T-cell (primary cell): ENCODE data around the gene LRRC40. TPM values are rescaled to one million over a fixed set of nuclear protein-coding genes. Genes with fewer than 3 reads are reported as not detected.

Source experiments
- ATAC-seq, 4 experiments: fragments of 200-7000 bp in 3 of 4; fragments of 150-1000 bp in 1 of 4; cut with Tn5 transposase; replicated peaks in 1 of 4; 1 replicate in 3 of 4; 2 replicates in 1 of 4; pipeline ENCODE4 v1.10.0; 2021; ENCODE audit warnings: moderate library complexity in 3 of 4, mild to moderate bottlenecking in 2 of 4, moderate number of reproducible peaks in 1 of 4
- CTCF ChIA-PET, 2 donors: fragments of 300-600 bp; sonication (Branson Sonifier 250); formaldehyde crosslinking; loops; one replicate each; lab custom pipeline; 2022; ENCODE audit warnings: antibody characterized with exemption in 2 of 2; lab: Charles Lee
- POLR2A ChIA-PET, 2 donors: fragments of 300-600 bp; sonication (Branson Sonifier 250); formaldehyde crosslinking; loops; one replicate each; lab custom pipeline; 2022; ENCODE audit warnings: antibody characterized with exemption in 2 of 2; lab: Charles Lee
- DNase-seq, 35 experiments: peaks; one replicate each; pipeline versions ENCODE4 v3.0.0 to v3.0.0-alpha.2; 2013 to 2023
- H3K27ac ChIP-seq: one replicate; pipeline ENCODE4 v1.5.1; 2013; ENCODE audit warnings: low read length
- H3K27me3 ChIP-seq, 2 experiments: replicated peaks in 1 of 2; 1 replicate in 1 of 2; 2 replicates in 1 of 2; pipeline versions ENCODE4 v1.6.1 to v1.7.0; 2013; ENCODE audit warnings: low read length in 1 of 2, mixed read lengths in 1 of 2; ENCODE audit not compliant: control insufficient read depth in 2 of 2, insufficient read depth in 2 of 2; ENCODE audit errors: extremely low read depth in 1 of 2
- H3K36me3 ChIP-seq, 2 donors: 1 replicate in 1 of 2; 2 replicates in 1 of 2; pipeline versions ENCODE4 v1.6.1 to v1.7.0; 2013; ENCODE audit warnings: low read length in 1 of 2; ENCODE audit not compliant: control insufficient read depth in 2 of 2, insufficient read depth in 1 of 2; ENCODE audit errors: extremely low read depth in 1 of 2
- H3K4me1 ChIP-seq, 2 experiments: 1 replicate in 1 of 2; 2 replicates in 1 of 2; pipeline versions ENCODE4 v1.6.1 to v1.7.0; 2013; ENCODE audit warnings: low read length in 2 of 2, mixed read lengths in 1 of 2; ENCODE audit not compliant: insufficient read depth in 2 of 2, control insufficient read depth in 1 of 2; ENCODE audit errors: extremely low read depth in 1 of 2
- H3K4me3 ChIP-seq, 2 donors: 1 replicate in 1 of 2; 2 replicates in 1 of 2; pipeline versions ENCODE4 v1.5.1 to v1.7.0; 2013; ENCODE audit warnings: mild to moderate bottlenecking in 2 of 2, low read length in 1 of 2, moderate library complexity in 1 of 2; ENCODE audit not compliant: control insufficient read depth in 1 of 2; ENCODE audit errors: extremely low read depth in 1 of 2
- H3K9me3 ChIP-seq: 2 replicates; pipeline ENCODE4 v1.7.0; 2013
- H3K27ac Mint-ChIP-seq, 2 donors: one replicate each; pipeline ENCODE4 v1.8.0; 2020 to 2021; ENCODE audit warnings: mild to moderate bottlenecking in 2 of 2, mixed read lengths in 2 of 2
- H3K27me3 Mint-ChIP-seq, 2 donors: one replicate each; pipeline ENCODE4 v1.8.0; 2021 to 2022; ENCODE audit warnings: mixed read lengths in 2 of 2
- H3K36me3 Mint-ChIP-seq: one replicate; pipeline ENCODE4 v1.8.0; 2021; ENCODE audit warnings: mixed read lengths
- H3K4me1 Mint-ChIP-seq, 3 donors: one replicate each; pipeline ENCODE4 v1.8.0; 2020 to 2022; ENCODE audit warnings: mixed read lengths in 3 of 3, mild to moderate bottlenecking in 1 of 3
- H3K4me3 Mint-ChIP-seq, 3 donors: one replicate each; pipeline ENCODE4 v1.8.0; 2020 to 2022; ENCODE audit warnings: mild to moderate bottlenecking in 3 of 3, mixed read lengths in 3 of 3, moderate library complexity in 3 of 3
- H3K9me3 Mint-ChIP-seq, 3 donors: one replicate each; pipeline ENCODE4 v1.8.0; 2020 to 2022; ENCODE audit warnings: mixed read lengths in 3 of 3
- WGBS: methylation state at CpG from one replicate; pipeline ENCODE4 v1.1.5; 2013; ENCODE audit warnings: missing lambda C conversion rate; ENCODE audit not compliant: insufficient coverage; 5-methylcytosine and 5-hydroxymethylcytosine counted together
- total RNA-seq, 35 experiments: library from RNA in 6 of 35; stranded (reverse) in 6 of 35; fragments of 120-200 nt in 1 of 35; gene quantifications; one replicate each; pipeline versions ENCODE4 v1.2.1 to v1.2.4 and lab custom pipeline; 2013 to 2026

The LRRC40 gene
- total RNA-seq, 5 donors from 2014 or later (not counting 1 experiment from before 2014, with no cell fraction given): 9.7 to 11.3 (median 10.8) TPM

DNA sequence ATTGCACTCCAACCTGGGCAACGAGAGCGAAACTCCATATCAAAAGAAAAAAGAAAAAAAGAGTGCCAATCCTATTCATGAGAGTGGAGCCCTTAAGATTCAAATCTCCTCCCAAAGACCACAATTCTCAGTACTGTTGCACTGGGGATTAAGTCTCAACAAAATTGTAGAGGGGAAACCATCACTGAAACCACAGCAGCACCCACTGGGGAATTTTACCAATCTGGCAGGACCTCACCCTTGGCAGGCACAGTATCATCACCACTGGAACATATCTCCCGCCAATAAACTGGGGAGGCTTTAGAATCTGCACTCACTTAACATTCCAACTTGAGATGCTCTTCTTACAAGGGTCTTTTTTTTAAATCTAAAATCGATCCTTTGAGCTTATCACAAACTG is 41.0 kb downstream of the LRRC40 start:
- peaks cover 0 to 18% of the 10 kb centered on the region in 2 donors for H3K36me3 ChIP-seq

DNA sequence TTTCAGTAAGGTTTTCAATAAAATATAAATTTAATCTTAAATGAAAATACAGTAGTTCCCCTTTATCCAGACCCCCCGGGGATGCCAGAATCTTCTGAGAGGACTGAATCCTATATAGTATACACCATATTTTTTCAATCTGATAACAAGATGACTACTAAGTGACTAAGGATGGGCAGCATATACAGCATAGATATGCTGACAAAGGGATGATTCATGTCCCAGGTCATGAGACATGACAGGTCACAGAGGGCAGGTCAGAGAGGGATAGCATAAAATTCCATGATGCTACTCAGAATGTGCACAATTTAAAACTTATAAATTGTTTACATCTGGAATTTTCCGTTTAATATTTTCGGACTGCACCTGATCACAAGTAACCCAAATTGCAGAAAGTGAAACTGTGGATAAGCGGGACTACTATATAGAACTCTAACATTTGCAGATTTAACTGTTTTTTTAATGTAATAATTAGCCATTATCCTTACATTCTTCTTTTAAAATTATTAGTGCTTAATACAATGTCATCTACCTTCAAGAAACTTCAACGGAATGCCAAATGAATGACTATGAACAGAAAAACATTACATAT is 48.8 kb downstream of the LRRC40 start:
- Histone ChIP-seq H3K27me3 (no peaks in the 10 kb centered on the region), H3K36me3 (peaks cover 0 to 5% of the 10 kb centered on the region in 2 donors), H3K4me1 (no peaks in the 10 kb centered on the region), H3K4me3 (no peak overlapping the region), H3K9me3 (no peaks in the 10 kb centered on the region), H3K27ac (no peak overlapping the region)
- DNase-seq (no peak), ATAC-seq (no peak)
- ChIA-PET CTCF (no interaction called here), POLR2A (no interaction called here)
- WGBS: no CpG with 5 or more reads among the region's 5 CpGs
- H3K9me3 Mint-ChIP-seq: no peaks in the 10 kb centered on the region
- peaks cover 25% of the 10 kb centered on the region for H3K36me3 Mint-ChIP-seq
- H3K27ac Mint-ChIP-seq: no peak overlapping the region
- H3K27me3 Mint-ChIP-seq: no peaks in the 10 kb centered on the region
- H3K4me1 Mint-ChIP-seq: no peaks in the 10 kb centered on the region
- no peak overlapping the region for H3K4me3 Mint-ChIP-seq

More for the DNA sequence above, 41.0 kb downstream of the LRRC40 start:
- POLR2A ChIA-PET: interaction anchor here in 1 of 2 donors (0.6 kb wide), 1 partner anchor 246 kb away, joined by 3 read pairs; no protein-coding TSS in a partner anchor
- Mint-ChIP-seq H3K27me3 (no peaks in the 10 kb centered on the region), H3K27ac (no peak overlapping the region), H3K9me3 (no peaks in the 10 kb centered on the region), H3K4me3 (no peak overlapping the region), H3K4me1 (peaks cover 0 to 1% (median 0%) of the 10 kb centered on the region in 3 donors), H3K36me3 (peaks cover 53% of the 10 kb centered on the region)
- H3K4me1 ChIP-seq: no peaks in the 10 kb centered on the region
- no peak overlapping the region for H3K27ac ChIP-seq
- no peak for ATAC-seq
- no peaks in the 10 kb centered on the region for H3K27me3 ChIP-seq
- no peaks in the 10 kb centered on the region for H3K9me3 ChIP-seq
- WGBS: no CpG with 5 or more reads among the region's 4 CpGs
- CTCF ChIA-PET: no interaction called here
- no peak for DNase-seq
- no peak overlapping the region for H3K4me3 ChIP-seq

DNA sequence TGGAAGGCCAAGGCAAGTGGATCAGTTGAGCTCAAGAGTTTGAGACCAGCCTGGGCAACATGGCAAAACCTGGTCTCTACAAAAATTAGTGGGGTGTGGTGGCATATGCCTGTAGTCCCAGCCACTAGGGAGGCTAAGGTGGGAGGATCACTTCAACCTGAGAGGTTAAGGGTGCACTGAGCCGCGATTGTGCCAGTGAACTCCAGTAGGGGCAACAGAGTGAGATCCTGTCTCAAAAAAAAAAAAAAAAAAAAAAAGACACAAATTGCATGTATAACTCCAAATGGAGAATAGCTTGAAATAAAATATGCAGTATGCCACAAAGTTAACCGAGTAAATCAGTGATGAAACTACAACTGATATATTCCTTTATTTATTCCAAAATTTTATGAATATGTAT is 51.6 kb downstream of the LRRC40 start:
- no peaks in the 10 kb centered on the region for H3K27me3 ChIP-seq
- CTCF ChIA-PET: interaction anchor here (0.6 to 0.7 kb wide), 4 partner anchors 11 to 1044 kb away, joined by 4 to 6 read pairs (median 4); no protein-coding TSS in a partner anchor

DNA sequence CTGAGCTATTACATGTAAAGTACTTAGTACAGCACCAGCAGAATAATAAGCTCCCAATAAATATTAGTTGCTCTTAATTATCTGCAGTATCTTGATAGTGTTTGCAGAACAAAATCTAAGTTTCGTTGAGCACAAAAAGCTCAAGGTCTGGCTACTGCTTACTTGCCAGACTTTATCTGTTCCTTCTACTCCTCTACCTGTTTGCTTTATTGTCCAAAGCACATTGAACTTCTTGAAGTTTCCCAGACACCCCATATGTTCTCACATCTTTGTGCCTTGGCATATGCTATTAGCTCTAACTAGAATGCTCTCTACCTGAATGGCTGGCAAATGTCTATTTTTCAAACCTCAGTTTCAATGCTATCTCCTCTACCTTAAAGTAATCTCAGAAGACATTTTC is 54.9 kb downstream of the LRRC40 start:
- DNase-seq (no peak), ATAC-seq (no peak)
- H3K27me3 Mint-ChIP-seq: no peaks in the 10 kb centered on the region
- no peaks in the 10 kb centered on the region for H3K27me3 ChIP-seq
- H3K9me3 Mint-ChIP-seq: no peaks in the 10 kb centered on the region
- no peak overlapping the region for H3K27ac Mint-ChIP-seq
- H3K36me3 ChIP-seq: peaks cover 0 to 23% of the 10 kb centered on the region in 2 donors
- no peak overlapping the region for H3K4me3 Mint-ChIP-seq
- no peaks in the 10 kb centered on the region for H3K4me1 Mint-ChIP-seq
- no peak overlapping the region for H3K27ac ChIP-seq
- no peaks in the 10 kb centered on the region for H3K4me1 ChIP-seq
- H3K9me3 ChIP-seq: no peaks in the 10 kb centered on the region
- 80% methylated on average over 1 of the region's 1 CpG for WGBS
- peaks cover 32% of the 10 kb centered on the region for H3K36me3 Mint-ChIP-seq
- ChIA-PET CTCF (interaction anchor here in 1 of 2 donors (1.9 kb wide), 1 partner anchor 17 kb away, joined by 8 read pairs; no protein-coding TSS in a partner anchor), POLR2A (no interaction called here)
- no peak overlapping the region for H3K4me3 ChIP-seq

More for the DNA sequence above, 51.6 kb downstream of the LRRC40 start:
- no peak for DNase-seq
- ATAC-seq: no peak
- WGBS: no CpG with 5 or more reads among the region's 3 CpGs
- H3K9me3 Mint-ChIP-seq: no peaks in the 10 kb centered on the region
- H3K4me3 Mint-ChIP-seq: no peak overlapping the region
- Histone ChIP-seq H3K4me3 (no peak overlapping the region), H3K27ac (no peak overlapping the region), H3K4me1 (no peaks in the 10 kb centered on the region), H3K36me3 (peaks cover 0 to 14% of the 10 kb centered on the region in 2 donors), H3K9me3 (no peaks in the 10 kb centered on the region)
- no peak overlapping the region for H3K27ac Mint-ChIP-seq
- no peaks in the 10 kb centered on the region for H3K4me1 Mint-ChIP-seq
- peaks cover 19% of the 10 kb centered on the region for H3K36me3 Mint-ChIP-seq
- POLR2A ChIA-PET: interaction anchor here (0.6 to 1.0 kb wide), 3 partner anchors 13 to 73 kb away, joined by 3 to 11 read pairs (median 8); no protein-coding TSS in a partner anchor
- H3K27me3 Mint-ChIP-seq: no peaks in the 10 kb centered on the region

DNA sequence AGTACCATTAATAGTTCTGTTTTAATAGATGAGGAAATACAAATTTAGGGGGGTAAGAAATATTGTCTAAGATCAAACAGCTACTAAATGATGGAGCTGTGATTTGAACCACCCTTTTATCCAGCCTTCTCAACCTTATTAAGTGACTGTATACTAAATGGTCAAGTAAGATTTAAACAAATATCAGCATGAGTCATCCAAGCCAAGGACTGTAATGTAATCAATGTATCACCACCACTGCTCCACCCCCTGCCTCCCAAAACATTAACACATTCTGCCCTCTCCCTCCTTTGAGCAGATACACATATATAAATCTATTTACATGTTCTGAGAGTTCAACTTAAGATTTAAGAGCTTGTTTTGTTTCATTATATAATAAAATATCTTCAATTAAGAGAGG is 58.9 kb downstream of the LRRC40 start:
- no peak overlapping the region for H3K27ac Mint-ChIP-seq

DNA sequence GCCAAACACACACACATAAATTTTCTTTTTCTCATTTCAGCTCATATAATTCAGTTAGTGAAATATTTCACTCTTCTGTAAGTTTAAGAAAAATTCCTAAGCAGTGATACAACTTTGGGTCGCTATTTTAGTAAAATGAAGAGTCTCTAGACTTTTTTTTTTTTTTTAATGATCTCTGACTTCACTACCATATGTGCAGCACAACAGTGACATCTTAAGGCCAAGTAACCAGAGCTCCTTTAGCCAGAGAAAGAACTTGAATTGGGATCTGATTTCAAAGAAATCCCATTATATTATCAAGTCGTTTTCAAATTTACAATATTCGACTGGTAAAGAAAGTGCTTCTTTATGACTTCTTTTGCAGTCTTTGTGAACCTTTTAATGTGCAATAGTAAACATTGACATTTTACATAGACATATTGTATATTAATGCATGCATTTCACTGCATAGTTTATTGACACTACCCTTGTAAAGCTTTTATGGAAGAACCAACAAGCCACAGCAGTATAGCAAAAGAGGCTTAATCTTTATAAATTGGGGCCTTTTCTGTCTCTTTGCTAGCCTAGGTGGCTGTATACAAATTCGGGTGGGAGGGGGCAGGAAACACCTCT is 62.2 kb downstream of the LRRC40 start:
- Mint-ChIP-seq H3K4me1 (no peaks in the 10 kb centered on the region), H3K4me3 (no peak overlapping the region), H3K36me3 (peaks cover 12% of the 10 kb centered on the region), H3K9me3 (no peaks in the 10 kb centered on the region), H3K27me3 (no peaks in the 10 kb centered on the region), H3K27ac (no peak overlapping the region)
- Histone ChIP-seq H3K4me3 (no peak overlapping the region), H3K4me1 (no peaks in the 10 kb centered on the region), H3K36me3 (peaks cover 0 to 18% of the 10 kb centered on the region in 2 donors), H3K27me3 (no peaks in the 10 kb centered on the region), H3K9me3 (no peaks in the 10 kb centered on the region), H3K27ac (no peak overlapping the region)
- ChIA-PET POLR2A (no interaction called here), CTCF (interaction anchor here (0.6 to 3.3 kb wide), 4 partner anchors 8 to 363 kb away, joined by 3 to 12 read pairs (median 4); no protein-coding TSS in a partner anchor)
- ATAC-seq: no peak
- DNase-seq: no peak
- no CpG with 5 or more reads among the region's 4 CpGs for WGBS

More for the DNA sequence above, 58.9 kb downstream of the LRRC40 start:
- H3K9me3 ChIP-seq: no peaks in the 10 kb centered on the region
- no peak for DNase-seq
- Mint-ChIP-seq H3K27me3 (no peaks in the 10 kb centered on the region), H3K36me3 (peaks cover 23% of the 10 kb centered on the region), H3K4me1 (no peaks in the 10 kb centered on the region), H3K9me3 (no peaks in the 10 kb centered on the region), H3K4me3 (no peak overlapping the region)
- H3K27me3 ChIP-seq: no peaks in the 10 kb centered on the region
- H3K4me1 ChIP-seq: no peaks in the 10 kb centered on the region
- H3K4me3 ChIP-seq: no peak overlapping the region
- ChIA-PET CTCF (no interaction called here), POLR2A (no interaction called here)
- H3K36me3 ChIP-seq: peaks cover 0 to 30% of the 10 kb centered on the region in 2 donors
- no peak for ATAC-seq
- no peak overlapping the region for H3K27ac ChIP-seq
